ENCODE measurements around the gene SH3BP4. TPM values are rescaled to one million over a fixed set of nuclear protein-coding genes. Genes with fewer than 3 reads are reported as not detected.

The SH3BP4 gene
- total and polyA plus RNA-seq, 2 of the 13 experiments (the other 11 are each of a cell fraction or from before 2014, with no cell fraction given): 34.6 to 99.1 TPM

DNA sequence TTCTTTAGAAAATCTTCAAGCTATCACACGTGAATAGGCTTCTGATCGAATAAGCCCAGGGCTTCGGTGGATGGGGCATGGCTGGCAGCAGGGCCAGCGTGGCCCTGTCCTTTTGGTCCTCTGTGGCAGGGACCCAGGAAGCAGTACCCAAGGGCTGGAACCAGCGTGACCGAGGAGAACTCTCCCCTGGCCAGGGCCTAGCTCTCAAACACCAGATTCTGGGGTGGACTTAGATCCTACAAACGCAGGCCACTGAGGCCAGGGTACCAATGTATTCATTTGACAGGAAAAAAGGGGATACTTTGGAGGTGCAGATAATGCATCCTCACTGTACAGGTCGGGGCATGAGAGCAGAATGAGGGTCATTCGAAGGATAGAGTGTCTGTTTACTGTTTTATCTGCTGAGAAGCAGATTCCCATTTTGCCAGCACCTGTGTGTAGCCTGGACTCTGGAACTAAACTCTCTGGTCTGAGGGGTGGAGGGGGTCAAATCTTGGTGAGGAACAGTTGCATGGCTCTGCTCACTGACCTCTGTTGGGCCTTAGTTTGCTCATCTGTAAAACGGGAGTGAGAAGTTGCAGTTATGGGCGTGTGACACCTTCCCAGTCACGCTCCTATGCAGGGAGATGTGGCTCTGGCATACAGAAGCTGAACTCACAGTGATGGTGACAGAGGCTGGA, 51.4 kb downstream of the SH3BP4 start (continued):
- TF ChIP-seq, protein P1, sequence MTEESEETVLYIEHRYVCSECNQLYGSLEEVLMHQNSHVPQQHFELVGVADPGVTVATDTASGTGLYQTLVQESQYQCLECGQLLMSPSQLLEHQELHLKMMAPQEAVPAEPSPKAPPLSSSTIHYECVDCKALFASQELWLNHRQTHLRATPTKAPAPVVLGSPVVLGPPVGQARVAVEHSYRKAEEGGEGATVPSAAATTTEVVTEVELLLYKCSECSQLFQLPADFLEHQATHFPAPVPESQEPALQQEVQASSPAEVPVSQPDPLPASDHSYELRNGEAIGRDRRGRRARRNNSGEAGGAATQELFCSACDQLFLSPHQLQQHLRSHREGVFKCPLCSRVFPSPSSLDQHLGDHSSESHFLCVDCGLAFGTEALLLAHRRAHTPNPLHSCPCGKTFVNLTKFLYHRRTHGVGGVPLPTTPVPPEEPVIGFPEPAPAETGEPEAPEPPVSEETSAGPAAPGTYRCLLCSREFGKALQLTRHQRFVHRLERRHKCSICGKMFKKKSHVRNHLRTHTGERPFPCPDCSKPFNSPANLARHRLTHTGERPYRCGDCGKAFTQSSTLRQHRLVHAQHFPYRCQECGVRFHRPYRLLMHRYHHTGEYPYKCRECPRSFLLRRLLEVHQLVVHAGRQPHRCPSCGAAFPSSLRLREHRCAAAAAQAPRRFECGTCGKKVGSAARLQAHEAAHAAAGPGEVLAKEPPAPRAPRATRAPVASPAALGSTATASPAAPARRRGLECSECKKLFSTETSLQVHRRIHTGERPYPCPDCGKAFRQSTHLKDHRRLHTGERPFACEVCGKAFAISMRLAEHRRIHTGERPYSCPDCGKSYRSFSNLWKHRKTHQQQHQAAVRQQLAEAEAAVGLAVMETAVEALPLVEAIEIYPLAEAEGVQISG (CRISPR knock-in tag; IDR thresholded peaks at IDR 0.05): peak; percentile 54
- TF ChIP-seq, protein P2, sequence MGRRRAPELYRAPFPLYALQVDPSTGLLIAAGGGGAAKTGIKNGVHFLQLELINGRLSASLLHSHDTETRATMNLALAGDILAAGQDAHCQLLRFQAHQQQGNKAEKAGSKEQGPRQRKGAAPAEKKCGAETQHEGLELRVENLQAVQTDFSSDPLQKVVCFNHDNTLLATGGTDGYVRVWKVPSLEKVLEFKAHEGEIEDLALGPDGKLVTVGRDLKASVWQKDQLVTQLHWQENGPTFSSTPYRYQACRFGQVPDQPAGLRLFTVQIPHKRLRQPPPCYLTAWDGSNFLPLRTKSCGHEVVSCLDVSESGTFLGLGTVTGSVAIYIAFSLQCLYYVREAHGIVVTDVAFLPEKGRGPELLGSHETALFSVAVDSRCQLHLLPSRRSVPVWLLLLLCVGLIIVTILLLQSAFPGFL (CRISPR knock-in tag; IDR thresholded peaks at IDR 0.05): 0 out of 2 replicates have a peak, but pooled peaks have one; percentile 18
- TF ChIP-seq ZNF782 (CRISPR knock-in tag; IDR thresholded peaks at IDR 0.05; ENCODE audit: borderline replicate concordance): peak; percentile 56; the same call in 1 of the 2 replicates
- TF ChIP-seq CREM (IDR thresholded peaks at IDR 0.05): no peak
- TF ChIP-seq CREM (CRISPR knock-in tag; IDR thresholded peaks at IDR 0.05): no peak
- TF ChIP-seq, protein P3, sequence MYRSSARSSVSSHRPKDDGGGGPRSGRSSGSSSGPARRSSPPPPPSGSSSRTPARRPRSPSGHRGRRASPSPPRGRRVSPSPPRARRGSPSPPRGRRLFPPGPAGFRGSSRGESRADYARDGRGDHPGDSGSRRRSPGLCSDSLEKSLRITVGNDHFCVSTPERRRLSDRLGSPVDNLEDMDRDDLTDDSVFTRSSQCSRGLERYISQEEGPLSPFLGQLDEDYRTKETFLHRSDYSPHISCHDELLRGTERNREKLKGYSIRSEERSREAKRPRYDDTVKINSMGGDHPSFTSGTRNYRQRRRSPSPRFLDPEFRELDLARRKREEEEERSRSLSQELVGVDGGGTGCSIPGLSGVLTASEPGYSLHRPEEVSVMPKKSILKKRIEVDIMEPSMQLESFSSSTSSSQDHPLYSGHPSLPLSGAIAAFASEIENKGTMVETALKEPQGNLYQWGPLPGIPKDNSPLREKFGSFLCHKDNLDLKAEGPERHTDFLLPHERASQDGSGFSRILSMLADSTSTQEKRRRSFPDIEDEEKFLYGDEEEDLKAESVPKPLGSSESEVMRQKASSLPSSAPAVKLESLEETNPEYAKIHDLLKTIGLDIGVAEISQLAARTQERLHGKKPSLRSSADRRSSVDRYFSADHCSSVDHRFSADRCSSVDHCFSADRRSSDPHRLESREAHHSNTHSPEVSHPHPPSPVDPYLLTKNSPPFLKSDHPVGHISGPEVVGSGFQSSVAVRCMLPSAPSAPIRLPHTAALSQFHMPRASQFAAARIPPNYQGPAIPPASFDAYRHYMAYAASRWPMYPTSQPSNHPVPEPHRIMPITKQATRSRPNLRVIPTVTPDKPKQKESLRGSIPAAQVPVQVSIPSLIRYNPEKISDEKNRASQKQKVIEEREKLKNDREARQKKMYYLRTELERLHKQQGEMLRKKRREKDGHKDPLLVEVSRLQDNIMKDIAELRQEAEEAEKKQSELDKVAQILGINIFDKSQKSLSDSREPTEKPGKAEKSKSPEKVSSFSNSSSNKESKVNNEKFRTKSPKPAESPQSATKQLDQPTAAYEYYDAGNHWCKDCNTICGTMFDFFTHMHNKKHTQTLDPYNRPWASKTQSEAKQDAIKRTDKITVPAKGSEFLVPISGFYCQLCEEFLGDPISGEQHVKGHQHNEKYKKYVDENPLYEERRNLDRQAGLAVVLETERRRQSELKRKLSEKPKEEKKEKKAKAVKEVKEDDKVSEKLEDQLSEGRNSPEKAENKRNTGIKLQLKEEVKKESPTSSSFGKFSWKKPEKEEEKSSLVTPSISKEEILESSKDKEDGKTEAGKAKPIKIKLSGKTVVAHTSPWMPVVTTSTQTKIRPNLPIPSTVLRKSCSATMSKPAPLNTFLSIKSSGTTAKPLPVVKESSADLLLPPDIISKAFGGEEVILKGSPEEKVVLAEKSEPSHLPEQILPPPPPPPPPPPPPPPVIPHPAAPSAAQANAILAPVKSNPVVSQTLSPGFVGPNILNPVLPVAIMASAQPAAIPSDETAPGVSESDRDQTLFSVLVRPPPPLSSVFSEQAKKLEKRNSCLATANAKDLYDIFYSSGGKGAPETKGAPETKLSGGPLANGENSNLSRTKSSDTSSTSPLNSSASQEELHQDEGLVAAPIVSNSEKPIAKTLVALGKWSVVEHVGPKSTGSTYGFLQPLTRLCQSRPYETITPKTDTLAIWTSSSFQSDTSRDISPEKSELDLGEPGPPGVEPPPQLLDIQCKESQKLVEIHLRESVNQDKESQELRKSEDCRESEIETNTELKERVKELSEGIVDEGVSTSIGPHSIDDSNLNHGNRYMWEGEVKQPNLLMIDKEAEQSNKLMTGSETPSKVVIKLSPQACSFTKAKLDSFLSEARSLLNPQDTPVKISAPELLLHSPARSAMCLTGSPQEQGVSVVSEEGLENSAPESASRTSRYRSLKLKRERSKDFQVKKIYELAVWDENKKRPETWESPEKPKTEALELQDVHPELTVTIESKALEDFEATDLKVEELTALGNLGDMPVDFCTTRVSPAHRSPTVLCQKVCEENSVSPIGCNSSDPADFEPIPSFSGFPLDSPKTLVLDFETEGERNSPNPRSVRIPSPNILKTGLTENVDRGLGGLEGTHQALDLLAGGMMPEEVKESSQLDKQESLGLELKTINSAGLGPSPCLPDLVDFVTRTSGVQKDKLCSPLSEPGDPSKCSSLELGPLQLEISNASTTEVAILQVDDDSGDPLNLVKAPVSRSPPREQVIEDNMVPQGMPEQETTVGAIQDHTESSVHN (CRISPR knock-in tag; IDR thresholded peaks at IDR 0.05): 0 out of 2 replicates have a peak, but pooled peaks have one; percentile 25
- TF ChIP-seq, protein P4, sequence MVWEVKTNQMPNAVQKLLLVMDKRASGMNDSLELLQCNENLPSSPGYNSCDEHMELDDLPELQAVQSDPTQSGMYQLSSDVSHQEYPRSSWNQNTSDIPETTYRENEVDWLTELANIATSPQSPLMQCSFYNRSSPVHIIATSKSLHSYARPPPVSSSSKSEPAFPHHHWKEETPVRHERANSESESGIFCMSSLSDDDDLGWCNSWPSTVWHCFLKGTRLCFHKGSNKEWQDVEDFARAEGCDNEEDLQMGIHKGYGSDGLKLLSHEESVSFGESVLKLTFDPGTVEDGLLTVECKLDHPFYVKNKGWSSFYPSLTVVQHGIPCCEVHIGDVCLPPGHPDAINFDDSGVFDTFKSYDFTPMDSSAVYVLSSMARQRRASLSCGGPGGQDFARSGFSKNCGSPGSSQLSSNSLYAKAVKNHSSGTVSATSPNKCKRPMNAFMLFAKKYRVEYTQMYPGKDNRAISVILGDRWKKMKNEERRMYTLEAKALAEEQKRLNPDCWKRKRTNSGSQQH (CRISPR knock-in tag; IDR thresholded peaks at IDR 0.05; ENCODE audit: low read depth): 0 out of 2 replicates have a peak, but pooled peaks have one; percentile 29
- peak; percentile 24; the same call in 1 of the 2 replicates for TF ChIP-seq HNF4G (IDR thresholded peaks at IDR 0.05; ENCODE audit: borderline replicate concordance, low read depth, low read length)
- TF ChIP-seq HNF4G (CRISPR knock-in tag; IDR thresholded peaks at IDR 0.05; ENCODE audit: borderline replicate concordance, low read depth): no peak
- peak; percentile 91 for TF ChIP-seq KDM1A (CRISPR knock-in tag; IDR thresholded peaks at IDR 0.05)
- TF ChIP-seq, protein P5, sequence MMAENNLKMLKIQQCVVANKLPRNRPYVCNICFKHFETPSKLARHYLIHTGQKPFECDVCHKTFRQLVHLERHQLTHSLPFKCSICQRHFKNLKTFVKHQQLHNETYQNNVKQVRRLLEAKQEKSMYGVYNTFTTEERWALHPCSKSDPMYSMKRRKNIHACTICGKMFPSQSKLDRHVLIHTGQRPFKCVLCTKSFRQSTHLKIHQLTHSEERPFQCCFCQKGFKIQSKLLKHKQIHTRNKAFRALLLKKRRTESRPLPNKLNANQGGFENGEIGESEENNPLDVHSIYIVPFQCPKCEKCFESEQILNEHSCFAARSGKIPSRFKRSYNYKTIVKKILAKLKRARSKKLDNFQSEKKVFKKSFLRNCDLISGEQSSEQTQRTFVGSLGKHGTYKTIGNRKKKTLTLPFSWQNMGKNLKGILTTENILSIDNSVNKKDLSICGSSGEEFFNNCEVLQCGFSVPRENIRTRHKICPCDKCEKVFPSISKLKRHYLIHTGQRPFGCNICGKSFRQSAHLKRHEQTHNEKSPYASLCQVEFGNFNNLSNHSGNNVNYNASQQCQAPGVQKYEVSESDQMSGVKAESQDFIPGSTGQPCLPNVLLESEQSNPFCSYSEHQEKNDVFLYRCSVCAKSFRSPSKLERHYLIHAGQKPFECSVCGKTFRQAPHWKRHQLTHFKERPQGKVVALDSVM (CRISPR knock-in tag; IDR thresholded peaks at IDR 0.05): no peak

All from HepG2 (cell line).